GM19240 (cell line): Measurements from ENCODE around the gene SORBS1.

ENCODE experiments used
- DNase-seq: peaks from one replicate; pipeline ENCODE4 v3.0.0; 2011; ENCODE audit warnings: low spot score; ENCODE audit not compliant: insufficient read length

Gene SORBS1

GRCh38 chr10:95516774-95517373 lies 44.3 kb downstream of the SORBS1 start:
- no peak for DNase-seq

GRCh38 chr10:95513941-95514392 lies 47.2 kb downstream of the SORBS1 start:
- no peak for DNase-seq

GRCh38 chr10:95513008-95513589 lies 48.1 kb downstream of the SORBS1 start:
- no peak for DNase-seq

GRCh38 chr10:95511314-95511713 lies 49.9 kb downstream of the SORBS1 start:
- no peak for DNase-seq

- DNase-seq = no peak
Measured at GRCh38 chr10:95509251-95509650, 51.9 kb downstream of the SORBS1 start.

GRCh38 chr10:95508730-95509129 lies 52.4 kb downstream of the SORBS1 start:
- DNase-seq = no peak

GRCh38 chr10:95506056-95506737 lies 55.0 kb downstream of the SORBS1 start:
- no peak for DNase-seq

GRCh38 chr10:95505641-95506040 lies 55.5 kb downstream of the SORBS1 start:
- DNase-seq = no peak

GRCh38 chr10:95505084-95505610 lies 56.0 kb downstream of the SORBS1 start:
- DNase-seq = no peak

GRCh38 chr10:95504246-95504691 lies 56.9 kb downstream of the SORBS1 start:
- no peak for DNase-seq

GRCh38 chr10:95503526-95503925 lies 57.6 kb downstream of the SORBS1 start:
- DNase-seq = no peak

GRCh38 chr10:95503001-95503400 lies 58.2 kb downstream of the SORBS1 start:
- DNase-seq = no peak

GRCh38 chr10:95502377-95502776 lies 58.8 kb downstream of the SORBS1 start:
- DNase-seq = no peak

GRCh38 chr10:95501203-95502094 lies 59.7 kb downstream of the SORBS1 start:
- DNase-seq = no peak

- DNase-seq = no peak
Measured at GRCh38 chr10:95500649-95501048, 60.5 kb downstream of the SORBS1 start.

GRCh38 chr10:95500097-95500496 lies 61.1 kb downstream of the SORBS1 start:
- no peak for DNase-seq

- DNase-seq = no peak
Measured at GRCh38 chr10:95499482-95499989, 61.6 kb downstream of the SORBS1 start.

- DNase-seq = no peak
Measured at GRCh38 chr10:95496951-95497350, 64.2 kb downstream of the SORBS1 start.

- no peak for DNase-seq
Measured at GRCh38 chr10:95496246-95496911, 64.8 kb downstream of the SORBS1 start.

GRCh38 chr10:95493862-95494261 lies 67.3 kb downstream of the SORBS1 start:
- DNase-seq = no peak

- DNase-seq = no peak
Measured at GRCh38 chr10:95487994-95488393, 73.2 kb downstream of the SORBS1 start.
